HG03060 (cell line): ENCODE data around the gene NELFB.

ENCODE experiments used
- ATAC-seq: cut with Tn5 transposase; IDR thresholded peaks from one replicate; pipeline ENCODE4 v1.9.1; 2021; ENCODE audit warnings: low read depth, moderate number of reproducible peaks; ENCODE audit not compliant: unreplicated experiment

NELFB gene

DNA sequence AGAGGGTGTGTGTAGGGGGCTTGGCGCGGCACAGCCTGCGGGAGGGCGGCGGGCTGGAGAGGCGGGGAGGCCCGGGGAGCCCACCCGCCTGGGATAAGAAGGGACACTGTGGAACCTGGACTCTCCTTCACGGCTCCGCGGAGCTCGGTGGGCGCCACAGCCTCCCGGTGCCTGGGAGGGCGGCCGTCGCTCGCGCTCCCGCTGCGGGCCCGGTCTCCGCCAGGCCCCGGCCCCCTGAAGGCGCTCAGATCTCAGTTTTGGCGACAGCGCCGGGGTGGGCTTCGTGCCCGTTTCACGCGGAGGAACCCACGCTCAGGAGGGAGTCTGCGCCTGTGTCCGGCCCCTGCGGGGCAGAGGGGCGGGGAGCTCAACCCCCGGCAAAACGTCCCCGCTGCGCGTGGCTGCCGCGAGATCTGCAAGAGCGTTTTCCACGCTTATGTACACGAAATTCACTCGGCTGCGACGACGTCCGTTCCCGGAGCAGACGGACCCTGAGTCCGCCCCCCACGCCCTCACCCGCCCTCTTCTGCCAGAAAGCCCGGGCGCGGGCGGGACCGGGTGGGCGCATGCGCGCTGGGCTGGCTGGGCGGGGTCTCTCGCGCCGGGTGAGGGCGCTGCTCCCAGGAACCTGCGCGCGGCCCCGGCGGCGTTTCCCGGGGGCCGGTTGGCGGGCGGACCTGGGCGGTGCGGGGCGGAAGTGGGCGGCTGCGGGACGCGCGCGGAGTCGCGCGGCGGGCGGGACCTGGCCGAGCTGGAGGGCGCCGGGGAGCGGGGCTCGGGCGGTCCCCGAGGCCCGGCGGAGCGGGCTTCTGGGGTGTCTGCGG is at the start of gene NELFB:
TSS of gene NELFB (plus strand) at position 704 of the 824 bp plus-strand sequence.
- peak; percentile 29 for ATAC-seq

- no peak for ATAC-seq
Measured at GRCh38 chr9:137206602-137207001, 48.5 kb upstream of the NELFB start.

DNA sequence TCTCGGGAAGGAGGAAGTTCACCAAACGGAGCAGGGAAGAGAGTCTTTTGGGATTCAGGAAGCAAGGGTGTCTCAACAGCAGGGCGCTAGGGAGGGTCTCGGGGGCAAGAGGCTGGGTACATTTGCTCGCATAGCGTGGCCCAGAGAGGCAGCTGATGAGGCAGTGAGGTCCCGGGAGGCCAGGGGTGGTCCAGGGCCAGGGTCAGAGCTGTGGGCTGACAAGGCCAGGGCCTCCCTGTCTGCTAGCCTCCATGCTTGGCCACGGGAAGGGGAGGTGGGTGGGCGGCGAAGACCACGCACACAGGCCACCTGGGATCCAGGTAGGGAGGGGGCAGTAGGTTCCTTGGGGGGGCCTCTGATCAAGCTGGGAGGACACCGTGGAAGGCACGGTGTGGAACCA is 43.6 kb upstream of the NELFB start:
- ATAC-seq = no peak

DNA sequence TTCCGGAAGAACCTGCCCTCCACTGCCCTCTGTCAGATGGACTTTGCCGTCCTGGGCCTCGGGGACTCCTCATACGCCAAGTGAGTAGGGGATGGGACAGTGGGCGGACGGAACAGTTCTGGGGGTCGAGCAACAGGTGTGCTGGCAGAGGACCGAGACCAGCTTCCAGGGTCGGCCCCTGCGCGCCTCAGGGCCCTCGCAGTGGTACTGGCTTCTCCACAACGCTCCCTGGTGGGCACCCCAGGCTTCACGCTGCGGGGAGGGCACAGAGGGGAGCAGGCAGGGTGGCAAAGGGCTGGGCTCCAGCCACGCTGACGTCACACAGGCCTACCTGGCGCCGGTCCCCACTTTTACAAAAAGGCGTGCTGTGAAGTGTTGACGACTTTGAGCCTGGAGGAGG is 42.6 kb upstream of the NELFB start:
- no peak for ATAC-seq

DNA sequence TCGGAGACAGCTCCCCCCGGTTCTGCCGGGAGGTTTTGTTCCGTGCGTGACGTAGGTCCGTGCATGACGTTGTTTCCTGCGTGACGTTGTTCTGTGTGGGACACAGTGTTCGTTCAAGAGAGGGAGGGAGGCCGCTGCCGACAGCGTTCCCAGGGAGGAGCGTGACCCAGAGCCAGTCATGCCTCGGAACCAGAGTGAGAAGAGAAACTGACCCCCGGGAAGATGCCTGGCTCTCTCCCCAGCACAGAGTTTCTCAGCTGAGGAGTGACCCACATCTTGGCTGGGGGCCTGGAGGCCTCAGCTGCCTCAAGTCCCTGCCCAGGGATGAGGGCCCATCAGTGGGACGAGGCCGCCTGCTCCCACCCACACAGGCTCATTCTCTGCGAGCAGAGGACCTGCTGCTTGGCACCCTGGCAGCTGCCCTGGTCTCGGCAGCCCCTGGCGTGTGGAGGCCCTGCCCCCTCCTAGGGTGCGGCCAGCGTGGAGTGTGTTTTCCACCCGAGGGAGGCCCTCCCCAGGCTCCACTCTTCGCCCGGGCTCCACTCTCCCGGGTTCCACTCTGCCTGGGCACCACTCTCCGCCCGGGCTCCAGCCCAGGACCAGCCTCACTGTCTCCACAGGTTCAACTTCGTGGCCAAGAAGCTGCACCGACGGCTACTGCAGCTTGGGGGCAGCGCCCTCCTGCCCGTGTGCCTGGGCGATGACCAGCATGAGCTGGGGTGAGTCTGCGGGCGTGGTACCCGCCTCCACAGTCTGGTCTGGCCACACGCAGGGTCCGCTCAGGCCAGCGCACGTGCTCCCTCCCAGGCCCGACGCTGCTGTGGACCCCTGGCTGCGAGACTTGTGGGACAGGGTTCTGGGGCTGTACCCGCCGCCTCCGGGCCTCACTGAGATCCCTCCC is 41.7 kb upstream of the NELFB start:
- no peak for ATAC-seq

GRCh38 chr9:137214620-137215019 is 40.5 kb upstream of the NELFB start:
- no peak for ATAC-seq

DNA sequence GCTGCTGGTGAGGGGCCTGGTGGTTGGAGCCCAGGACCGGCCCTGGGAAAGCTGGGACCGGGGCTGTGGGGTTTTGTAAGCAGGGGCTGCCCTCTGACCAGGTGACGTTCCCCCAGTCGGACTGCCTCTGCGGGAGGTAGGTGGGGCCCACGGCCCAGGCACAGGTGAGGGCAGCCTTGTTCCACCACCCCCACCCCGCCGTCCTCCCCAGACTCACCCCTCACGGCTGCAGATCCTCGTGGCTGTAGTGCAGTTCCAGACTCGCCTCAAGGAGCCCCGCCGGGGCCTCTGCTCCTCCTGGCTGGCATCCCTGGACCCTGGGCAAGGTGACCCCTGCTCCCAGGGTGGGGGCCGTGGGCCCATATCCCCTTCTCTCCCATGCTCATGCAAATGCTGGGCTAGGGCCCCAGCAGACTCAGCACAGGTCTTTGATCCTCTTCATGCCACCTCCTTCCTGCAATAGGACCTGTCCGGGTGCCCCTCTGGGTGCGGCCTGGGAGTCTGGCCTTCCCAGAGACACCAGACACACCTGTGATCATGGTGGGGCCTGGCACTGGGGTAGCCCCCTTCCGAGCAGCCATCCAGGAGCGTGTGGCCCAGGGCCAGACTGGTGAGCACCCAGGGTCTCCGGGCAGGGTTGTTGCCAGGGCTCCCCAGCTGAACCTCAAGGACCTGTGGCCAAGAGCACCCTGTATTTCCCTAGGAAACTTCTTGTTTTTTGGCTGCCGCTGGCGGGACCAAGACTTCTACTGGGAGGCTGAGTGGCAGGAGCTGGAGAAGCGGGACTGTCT is 39.7 kb upstream of the NELFB start:
- ATAC-seq = no peak

DNA sequence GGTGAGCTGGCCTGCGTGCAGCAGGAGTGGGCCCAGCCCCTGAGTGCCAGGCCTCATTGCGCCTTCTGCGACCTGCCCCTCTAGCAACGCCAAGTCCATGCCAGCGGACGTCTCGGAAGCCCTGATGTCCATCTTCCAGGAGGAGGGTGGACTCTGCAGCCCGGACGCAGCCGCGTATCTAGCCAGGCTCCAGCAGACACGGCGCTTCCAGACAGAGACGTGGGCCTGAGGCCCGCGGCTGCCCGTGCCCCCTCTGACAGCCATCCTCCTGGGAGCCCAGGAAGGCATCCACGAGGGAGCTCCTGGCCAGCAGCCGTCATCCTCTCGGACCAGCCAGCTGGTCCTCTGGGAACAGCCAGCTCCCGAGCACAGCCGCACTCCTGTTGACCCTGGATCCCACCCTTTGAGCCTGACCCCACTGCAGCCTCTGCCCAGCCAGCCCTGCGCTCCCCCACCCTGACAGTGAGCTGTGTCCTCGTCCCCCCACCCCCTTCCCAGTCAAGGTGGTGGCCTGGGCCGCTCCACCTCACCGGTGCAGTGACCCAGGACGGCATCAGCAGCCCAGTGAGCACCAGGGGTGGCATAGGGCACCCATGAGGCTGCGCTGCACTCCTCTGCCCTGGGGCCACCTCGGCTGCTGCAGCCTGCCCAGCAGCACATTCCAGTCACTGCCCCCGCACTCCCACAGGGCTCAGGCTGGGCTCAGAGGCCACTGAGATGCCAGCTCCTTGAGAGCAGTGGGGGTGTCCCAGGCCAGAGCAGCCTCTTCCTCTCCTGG is 38.8 kb upstream of the NELFB start:
- no peak for ATAC-seq

DNA sequence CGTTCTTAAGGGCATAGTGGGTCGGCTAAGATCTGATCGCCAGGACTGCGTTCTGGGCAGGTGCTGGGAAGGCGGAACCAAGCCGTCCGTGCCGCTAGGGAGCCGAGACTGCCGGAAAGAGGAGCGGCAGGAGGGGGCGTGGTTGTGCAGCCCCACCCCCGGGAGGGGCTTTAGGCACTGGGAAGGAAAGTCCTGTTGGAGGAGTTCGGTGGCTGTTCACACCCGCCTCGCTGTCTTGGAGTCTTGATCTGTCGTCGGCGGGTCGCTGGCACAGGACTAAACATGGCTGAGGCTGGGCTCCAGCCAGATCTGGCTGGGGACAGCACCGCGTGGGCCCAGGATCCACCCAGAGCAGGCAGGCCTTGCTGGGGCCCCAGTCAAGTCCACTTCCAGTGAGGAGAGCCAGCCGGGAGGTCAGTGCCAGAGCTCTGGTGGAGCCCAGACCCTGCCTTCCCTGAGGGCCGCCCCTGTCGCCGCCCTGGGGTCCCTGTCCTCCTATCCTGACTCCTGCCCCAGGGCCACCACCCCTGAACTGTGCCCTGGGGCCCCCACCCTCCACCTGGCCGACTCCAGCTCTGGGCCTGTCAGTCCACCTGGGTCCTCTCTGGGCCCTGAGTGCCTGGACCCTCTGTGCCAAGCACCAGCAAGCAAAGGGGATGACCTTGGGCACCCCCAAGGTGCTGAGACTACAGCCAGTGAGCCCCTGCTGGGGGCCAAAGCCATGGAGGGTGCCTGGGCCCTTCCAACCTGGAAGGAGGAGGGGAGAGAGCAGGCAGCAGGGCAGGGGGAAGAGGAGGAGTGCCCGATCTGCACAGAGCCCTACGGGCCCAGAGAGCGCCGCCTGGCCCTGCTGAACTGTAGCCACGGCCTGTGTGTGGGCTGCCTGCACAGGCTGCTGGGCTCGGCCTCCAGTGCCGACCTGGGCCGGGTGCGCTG is 37.6 kb upstream of the NELFB start:
- no peak for ATAC-seq

DNA sequence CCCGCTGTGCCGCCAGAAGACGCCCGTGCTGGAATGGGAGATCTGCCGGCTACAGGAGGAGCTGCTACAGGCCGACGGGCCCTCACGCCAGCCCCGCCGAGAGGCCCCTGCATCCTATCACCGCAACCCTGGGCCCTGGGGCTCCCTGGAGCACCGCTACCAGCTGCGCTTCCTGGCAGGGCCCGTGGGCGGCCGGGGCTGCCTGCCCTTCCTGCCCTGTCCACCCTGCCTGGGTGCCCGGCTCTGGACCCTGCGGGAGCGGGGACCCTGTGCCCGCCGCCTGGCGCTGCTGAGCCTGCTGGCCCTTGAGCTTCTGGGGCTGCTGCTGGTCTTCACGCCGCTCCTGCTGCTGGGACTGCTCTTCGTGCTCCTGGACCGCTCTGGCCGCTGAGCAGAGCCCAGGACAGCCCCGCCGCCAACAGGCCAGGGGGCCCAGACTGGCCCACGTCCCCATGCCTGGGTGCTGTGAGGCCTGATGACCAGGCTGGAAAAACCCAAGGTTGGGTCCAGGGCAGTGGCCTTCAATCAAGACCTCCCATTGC is 36.8 kb upstream of the NELFB start:
- no peak for ATAC-seq

DNA sequence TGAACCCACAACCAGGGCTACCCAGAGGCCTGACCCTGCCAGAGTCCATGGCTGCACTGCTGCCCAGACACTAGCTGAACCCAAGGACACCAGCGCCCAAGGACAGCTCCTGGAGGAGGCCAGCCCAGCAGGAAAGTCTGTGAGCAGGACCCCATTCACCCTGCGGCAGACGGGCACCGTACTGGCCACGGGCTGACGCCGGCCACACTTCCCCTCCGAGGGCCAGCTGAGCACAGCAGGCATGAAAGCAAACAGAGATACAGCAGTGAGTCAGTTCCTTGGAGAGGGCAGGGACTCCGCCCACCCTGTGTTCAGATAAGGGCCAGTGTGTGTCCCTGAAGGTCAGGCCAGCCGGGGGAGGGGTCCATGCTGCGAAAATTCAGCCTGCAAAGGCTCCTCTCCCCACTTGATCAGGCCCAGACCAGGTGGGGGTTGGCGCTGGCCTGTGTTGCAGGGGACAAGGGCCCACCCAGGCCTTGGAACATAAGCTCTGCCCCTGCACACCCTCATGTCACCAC is 36.3 kb upstream of the NELFB start:
- ATAC-seq = no peak

- no peak for ATAC-seq
Measured at GRCh38 chr9:137219757-137220316, 35.3 kb upstream of the NELFB start.

GRCh38 chr9:137220317-137221094 is 34.6 kb upstream of the NELFB start:
- no peak for ATAC-seq

GRCh38 chr9:137221095-137221505 is 34.0 kb upstream of the NELFB start:
- ATAC-seq = no peak

DNA sequence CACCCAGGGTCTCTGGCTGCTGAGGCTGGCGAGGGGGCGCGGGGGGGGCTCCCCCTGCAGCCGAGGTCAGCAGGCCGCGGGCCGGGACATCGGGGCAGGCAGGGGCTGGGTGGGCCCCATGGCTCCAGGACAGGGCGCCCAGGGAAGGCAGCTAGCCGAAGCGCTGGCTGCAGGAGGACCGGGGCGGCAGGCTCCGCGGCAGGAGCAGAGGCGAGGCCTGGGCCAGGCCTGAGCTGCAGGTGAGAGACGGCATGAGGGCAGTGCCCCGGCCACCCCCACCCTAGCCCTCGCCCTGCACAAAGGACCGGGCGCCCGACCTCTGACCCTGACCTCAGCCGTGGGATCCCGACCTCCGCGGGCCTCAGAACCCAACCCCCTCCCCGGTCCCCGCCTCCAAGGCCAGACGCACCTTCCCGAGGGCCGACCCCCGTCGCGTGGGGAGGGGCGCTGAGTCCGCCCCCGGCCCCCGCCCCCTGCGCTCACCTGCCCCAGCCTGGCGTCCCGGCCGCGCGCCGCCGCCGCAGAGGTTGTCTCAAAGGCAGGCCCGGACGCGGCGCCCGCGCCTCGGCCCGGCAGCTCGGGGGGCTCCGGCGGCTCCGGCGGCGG is 33.5 kb upstream of the NELFB start:
- ATAC-seq = no peak

DNA sequence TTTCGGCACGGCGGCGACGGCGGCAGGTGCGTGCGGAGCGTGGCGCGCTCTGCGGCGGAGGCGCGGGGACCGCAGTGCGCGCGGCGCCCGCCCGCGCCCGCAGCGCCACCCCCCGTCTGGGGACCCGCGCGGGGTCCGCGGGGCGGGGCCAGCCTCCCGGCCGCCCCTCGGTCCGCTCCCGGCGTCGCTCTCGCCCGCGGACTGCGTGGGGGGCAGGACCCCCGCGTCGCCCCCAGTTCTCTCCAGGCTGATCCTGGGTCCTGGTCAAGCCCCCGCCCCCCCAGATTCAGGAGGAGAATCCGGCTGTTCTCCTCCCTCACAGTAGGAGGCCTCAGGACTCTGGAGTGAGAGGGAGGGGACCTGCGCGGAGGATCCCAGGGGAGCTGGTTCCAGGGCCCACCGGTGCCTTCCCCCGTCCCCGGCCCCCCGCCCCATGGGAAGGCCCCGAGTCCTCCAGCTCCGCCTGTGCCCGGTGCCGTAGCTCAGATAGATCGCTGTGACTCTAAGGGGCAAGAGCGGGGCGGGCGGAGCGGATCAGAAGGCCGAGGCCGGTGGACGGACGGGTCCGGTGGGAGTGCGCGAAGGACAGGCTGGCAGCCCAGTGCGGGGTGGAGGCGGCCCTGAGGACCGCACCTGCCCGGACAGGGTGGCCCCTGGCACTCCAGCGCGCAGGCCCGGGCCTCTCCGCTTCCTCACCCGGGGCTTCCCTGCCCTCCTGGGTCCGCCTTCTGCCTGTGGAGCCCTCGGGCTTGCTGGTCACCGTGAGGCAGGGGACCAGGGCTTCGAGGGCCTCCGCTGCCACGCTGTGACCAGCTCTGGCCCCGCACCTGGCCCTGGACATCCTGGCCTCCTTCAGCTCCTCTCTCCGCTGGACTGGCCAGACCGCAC is 32.7 kb upstream of the NELFB start, which contains the start of gene RNF208:
TSS of gene RNF208 (minus strand) at position 51 of the 888 bp plus-strand sequence. CDS start 1,028 bp downstream, outside the sequence.
- no peak for ATAC-seq
